HEK293 (cell line): ENCODE measurements around the gene CFP.

Experiments used
- CTCF ChIP-seq: fragments of 450-650 bp; formaldehyde crosslinking; IDR thresholded peaks from 2 replicates; pipeline ENCODE4 v1.5.1; 2016; ENCODE audit warnings: missing biosample characterization, missing genetic modification characterization
- PBX3 ChIP-seq: sonication (generic); formaldehyde crosslinking; IDR thresholded peaks from 2 replicates; pipeline ENCODE4 v1.8.1; 2022; ENCODE audit warnings: mild to moderate bottlenecking, moderate library complexity, missing genetic modification reagents
- SP7 ChIP-seq: fragments of 450-650 bp; formaldehyde crosslinking; IDR thresholded peaks from 2 replicates; pipeline ENCODE4 v1.5.1; 2016; ENCODE audit warnings: missing biosample characterization, missing genetic modification characterization
- ZNF146 ChIP-seq: fragments of 450-650 bp; formaldehyde crosslinking; IDR thresholded peaks from 2 replicates; pipeline ENCODE4 v1.5.1; 2016; ENCODE audit warnings: missing biosample characterization, missing genetic modification characterization
- ZNF488 ChIP-seq: fragments of 450-650 bp; formaldehyde crosslinking; IDR thresholded peaks from 2 replicates; pipeline ENCODE4 v1.5.1; 2016; ENCODE audit warnings: missing biosample characterization, missing genetic modification characterization

- TF ChIP-seq PBX3 (CRISPR knock-in tag) (no peak), CTCF (no peak), SP7 (tag by site-specific recombination) (no peak), ZNF146 (no peak), ZNF488 (tag by site-specific recombination) (no peak)
These were observed 7.9 kb upstream of the CFP start for GRCh38 chrX:47637546-47638195.
